ENCODE results near the gene SDK1. TPM values are rescaled to one million over a fixed set of nuclear protein-coding genes. Genes with fewer than 3 reads are reported as not detected.

SDK1 gene
- total RNA-seq, 2 donors from 2014 or later, result 3.1 to 3.6 TPM

DNA sequence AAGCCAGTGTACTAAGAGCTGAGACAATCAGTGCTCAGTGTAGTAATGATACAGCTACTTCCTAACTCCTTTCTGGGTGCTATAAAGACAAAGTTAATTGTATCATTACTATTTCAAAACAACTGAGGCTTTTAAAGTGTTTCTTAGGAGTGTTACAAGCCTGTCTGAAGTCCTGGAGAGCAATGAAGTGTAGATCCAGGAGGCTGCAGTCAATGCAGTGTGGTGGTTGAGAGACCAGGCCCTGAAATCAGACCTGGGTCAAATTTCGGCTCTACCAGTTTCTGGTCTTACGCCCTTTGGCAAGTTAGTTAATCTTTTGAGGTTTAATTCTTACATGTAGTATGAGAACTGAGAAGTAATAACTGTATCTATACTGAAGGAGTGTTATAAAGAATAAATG lies 387.0 kb downstream of the SDK1 start:
- Histone ChIP-seq H3K4me1 (no peaks in the 10 kb centered on the region), H3K27ac (no peak overlapping the region), H3K4me3 (no peak overlapping the region), H3K9me3 (no peaks in the 10 kb centered on the region), H3K36me3 (no peaks in the 10 kb centered on the region), H3K27me3 (no peaks in the 10 kb centered on the region)
- DNase-seq (ENCODE audit: low spot score), result no peak
- TF ChIP-seq, protein P1, sequence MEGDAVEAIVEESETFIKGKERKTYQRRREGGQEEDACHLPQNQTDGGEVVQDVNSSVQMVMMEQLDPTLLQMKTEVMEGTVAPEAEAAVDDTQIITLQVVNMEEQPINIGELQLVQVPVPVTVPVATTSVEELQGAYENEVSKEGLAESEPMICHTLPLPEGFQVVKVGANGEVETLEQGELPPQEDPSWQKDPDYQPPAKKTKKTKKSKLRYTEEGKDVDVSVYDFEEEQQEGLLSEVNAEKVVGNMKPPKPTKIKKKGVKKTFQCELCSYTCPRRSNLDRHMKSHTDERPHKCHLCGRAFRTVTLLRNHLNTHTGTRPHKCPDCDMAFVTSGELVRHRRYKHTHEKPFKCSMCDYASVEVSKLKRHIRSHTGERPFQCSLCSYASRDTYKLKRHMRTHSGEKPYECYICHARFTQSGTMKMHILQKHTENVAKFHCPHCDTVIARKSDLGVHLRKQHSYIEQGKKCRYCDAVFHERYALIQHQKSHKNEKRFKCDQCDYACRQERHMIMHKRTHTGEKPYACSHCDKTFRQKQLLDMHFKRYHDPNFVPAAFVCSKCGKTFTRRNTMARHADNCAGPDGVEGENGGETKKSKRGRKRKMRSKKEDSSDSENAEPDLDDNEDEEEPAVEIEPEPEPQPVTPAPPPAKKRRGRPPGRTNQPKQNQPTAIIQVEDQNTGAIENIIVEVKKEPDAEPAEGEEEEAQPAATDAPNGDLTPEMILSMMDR (IDR thresholded peaks at IDR 0.05), result no peak

DNA sequence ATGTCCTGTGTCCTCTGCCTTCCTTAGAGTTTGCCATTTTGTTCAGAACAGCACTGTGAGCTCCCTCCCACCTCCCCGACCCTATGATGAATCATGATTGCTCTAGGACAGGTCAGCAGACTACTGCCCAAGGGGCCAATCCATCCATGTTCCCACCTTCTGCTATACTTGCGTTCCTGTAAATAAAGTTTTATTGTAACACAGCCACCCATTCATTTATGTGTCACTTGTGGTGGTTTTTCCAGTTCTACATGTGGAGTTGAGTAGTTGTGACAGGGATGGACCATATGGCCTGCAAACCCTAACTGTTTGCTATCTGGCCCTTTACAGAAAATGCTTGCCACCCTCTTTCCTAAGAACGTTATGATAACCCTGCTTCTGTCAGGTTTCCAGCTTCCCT lies 387.8 kb downstream of the SDK1 start:
- Histone ChIP-seq H3K27ac (no peak overlapping the region), H3K27me3 (no peaks in the 10 kb centered on the region)

DNA sequence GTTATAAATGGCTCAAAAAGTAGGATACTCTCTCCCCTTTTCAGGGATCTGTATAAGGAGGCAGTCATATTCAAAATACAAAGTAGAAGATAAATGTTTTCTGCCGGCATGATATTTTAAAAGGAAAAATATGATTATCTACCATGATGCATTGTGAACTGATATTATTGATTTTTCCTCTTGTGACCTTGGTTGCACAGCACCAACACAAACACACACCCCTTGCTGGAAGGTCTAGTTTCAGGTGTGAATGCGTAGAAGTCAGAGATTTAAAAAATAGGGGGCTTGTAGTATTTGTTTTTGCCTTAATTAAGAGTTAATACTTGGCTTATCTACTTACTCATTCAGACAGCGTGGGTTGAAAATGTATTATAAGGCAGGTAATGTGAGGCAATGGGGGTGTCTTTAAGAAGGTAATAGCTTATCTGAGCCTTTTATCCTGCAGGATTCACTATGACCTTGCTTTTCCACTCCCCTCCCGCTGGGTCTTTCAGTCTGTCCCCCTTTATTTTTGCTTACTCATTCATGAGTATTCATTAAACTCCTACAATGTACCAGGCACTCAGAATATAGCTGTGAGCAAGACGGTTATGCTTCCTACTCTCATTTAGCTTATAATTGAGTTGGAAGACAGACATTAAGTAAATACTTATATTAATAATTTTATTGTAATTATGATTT lies 390.6 kb downstream of the SDK1 start:
- no peaks in the 10 kb centered on the region for H3K9me3 ChIP-seq
- no peak for DNase-seq (ENCODE audit: low spot score)
- H3K4me1 ChIP-seq, result no peaks in the 10 kb centered on the region
- TF ChIP-seq, protein P1 (IDR thresholded peaks at IDR 0.05), result no peak
- no peak overlapping the region for H3K27ac ChIP-seq
- H3K4me3 ChIP-seq, result no peak overlapping the region
- H3K27me3 ChIP-seq, result no peaks in the 10 kb centered on the region
- H3K36me3 ChIP-seq, result no peaks in the 10 kb centered on the region

More for the DNA sequence above, 387.8 kb downstream of the SDK1 start:
- no peaks in the 10 kb centered on the region for H3K36me3 ChIP-seq
- no peak for DNase-seq (ENCODE audit: low spot score)
- no peaks in the 10 kb centered on the region for H3K9me3 ChIP-seq
- H3K4me1 ChIP-seq, result no peaks in the 10 kb centered on the region
- H3K4me3 ChIP-seq, result no peak overlapping the region
- TF ChIP-seq, protein P1 (IDR thresholded peaks at IDR 0.05), result no peak

DNA sequence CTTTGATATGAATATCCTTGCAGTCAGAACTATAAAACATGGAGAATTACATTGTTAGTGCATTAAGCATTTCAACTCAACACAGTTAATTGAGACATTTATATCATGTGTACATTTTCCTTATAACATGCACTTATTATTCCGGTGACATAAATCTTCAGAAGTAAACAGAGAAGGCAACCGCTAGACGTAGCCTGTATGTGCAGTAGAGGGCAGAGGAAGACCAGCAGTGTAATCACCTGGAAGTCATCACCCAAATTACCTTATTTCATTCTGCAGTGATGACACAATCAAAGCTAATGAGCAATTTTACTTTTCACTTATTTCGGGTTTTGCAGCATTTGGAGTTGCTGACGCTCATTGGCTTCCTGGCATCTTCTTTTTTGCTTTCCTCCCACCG lies 394.6 kb downstream of the SDK1 start:
- Histone ChIP-seq H3K27ac (no peak overlapping the region), H3K4me1 (no peaks in the 10 kb centered on the region), H3K36me3 (no peaks in the 10 kb centered on the region), H3K4me3 (no peak overlapping the region), H3K9me3 (no peaks in the 10 kb centered on the region), H3K27me3 (no peaks in the 10 kb centered on the region)
- TF ChIP-seq, protein P1 (IDR thresholded peaks at IDR 0.05), result no peak
- no peak for DNase-seq (ENCODE audit: low spot score)

DNA sequence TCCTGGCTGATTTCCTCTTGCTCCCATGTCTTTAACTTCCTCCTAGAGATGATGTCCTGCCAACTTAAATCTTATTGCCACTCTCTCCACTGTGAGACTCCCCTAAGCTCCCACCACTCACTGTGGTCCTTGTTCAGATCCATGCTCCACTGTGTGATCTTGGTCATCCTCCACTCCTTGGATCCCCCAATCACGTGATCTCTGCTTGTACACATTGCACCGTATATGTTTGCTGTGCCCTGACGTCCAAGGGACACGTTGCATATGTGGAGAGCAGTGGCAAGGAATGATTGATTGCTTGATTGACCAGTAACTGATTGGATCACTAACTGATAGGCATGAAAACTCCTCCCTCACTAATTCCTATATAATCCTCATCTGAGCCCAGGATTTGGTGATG lies 395.1 kb downstream of the SDK1 start:
- no peak for DNase-seq (ENCODE audit: low spot score)
- H3K4me1 ChIP-seq, result no peaks in the 10 kb centered on the region
- no peaks in the 10 kb centered on the region for H3K9me3 ChIP-seq
- no peak overlapping the region for H3K27ac ChIP-seq
- TF ChIP-seq, protein P1 (IDR thresholded peaks at IDR 0.05), result no peak
- H3K27me3 ChIP-seq, result no peaks in the 10 kb centered on the region
- no peaks in the 10 kb centered on the region for H3K36me3 ChIP-seq
- H3K4me3 ChIP-seq, result no peak overlapping the region

DNA sequence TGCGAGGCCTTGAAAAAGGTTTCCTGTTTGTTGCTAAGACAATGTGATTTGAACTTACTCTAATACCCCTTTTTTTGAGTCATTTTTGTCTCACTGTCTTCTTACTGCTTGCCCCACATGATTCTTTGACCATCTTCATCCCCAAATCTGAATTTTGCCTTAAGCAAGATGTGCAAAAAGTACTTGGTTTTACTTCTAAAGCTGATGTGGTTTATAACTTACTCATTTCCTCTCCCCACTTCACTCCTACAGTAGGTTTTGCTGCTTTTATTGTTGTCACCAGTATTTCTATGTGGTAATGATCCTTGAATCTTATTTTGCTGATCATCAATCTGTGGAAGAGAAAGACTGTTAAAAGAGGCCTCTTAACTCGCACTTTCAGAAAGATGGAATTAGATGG lies 396.4 kb downstream of the SDK1 start:
- Histone ChIP-seq H3K4me3 (no peak overlapping the region), H3K27me3 (no peaks in the 10 kb centered on the region), H3K9me3 (no peaks in the 10 kb centered on the region), H3K4me1 (no peaks in the 10 kb centered on the region), H3K27ac (no peak overlapping the region), H3K36me3 (no peaks in the 10 kb centered on the region)
- no peak for DNase-seq (ENCODE audit: low spot score)
- TF ChIP-seq, protein P1 (IDR thresholded peaks at IDR 0.05), result no peak

Measured in right atrium auricular region (tissue), 2 donors.